GM19467 (cell line): ENCODE data around the gene STRIP2.
"Not testable (repeated sequence)": the region's sequence is repeated elsewhere in the genome, so short reads cannot be mapped to it uniquely, and the experiment has no call there.

Experiments
- ATAC-seq: cut with Tn5 transposase; IDR thresholded peaks from one replicate; pipeline ENCODE4 v1.9.1; 2021; ENCODE audit warnings: mild to moderate bottlenecking, moderate library complexity; ENCODE audit not compliant: unreplicated experiment

STRIP2 gene

GRCh38 chr7:129524405-129524804 lies 90.2 kb downstream of the STRIP2 start:
- not testable (repeated sequence) for ATAC-seq

DNA sequence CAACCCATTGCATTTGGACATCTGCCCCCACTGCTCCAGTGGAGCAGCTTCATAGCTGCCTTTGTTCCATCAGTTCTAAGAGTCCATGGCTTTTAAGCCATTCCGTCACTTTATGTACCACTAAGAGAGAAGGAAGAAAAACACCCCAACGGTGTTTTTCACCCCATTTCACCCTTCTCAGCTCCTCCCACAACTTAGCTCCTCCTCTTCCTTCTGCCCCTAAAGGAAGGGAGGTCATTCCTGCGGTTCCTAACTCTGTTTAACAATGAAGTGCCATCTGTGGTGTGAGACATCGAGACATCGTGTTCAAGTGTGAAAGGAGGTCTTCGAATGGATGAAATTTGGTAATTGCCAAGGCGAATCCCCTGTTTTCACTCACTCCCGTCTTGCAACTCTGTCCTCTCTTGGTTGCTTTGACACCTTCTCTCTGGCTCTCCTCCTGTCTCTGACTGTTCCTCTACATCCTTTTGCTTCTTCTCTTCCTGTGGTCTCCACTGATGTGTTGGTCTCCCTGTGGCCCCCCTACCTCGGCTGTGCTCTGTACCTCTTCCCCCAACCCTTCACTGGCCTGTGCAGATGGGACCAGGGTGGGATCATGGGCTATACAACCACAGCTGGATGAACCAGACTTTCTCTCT lies 91.1 kb downstream of the STRIP2 start:
- no peak for ATAC-seq

DNA sequence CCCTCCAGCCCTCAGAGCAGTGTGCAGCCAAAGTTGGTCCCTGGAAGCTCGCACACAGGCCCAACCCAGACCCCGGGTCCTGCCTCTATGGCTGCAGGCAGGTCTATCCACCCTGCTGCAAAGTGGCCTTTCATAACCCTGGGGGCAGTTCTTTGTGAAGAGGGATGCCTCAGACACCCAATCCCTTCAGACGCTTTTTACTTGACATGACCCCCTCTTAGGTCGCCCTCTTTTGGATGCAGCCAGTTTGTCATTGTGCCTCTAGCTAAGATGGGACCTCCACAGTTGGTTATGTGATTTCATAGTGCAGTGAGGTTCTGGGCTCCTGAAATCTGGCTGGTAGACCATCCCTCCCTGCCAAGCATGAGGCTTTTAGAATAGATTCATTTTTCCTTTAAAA lies 95.4 kb downstream of the STRIP2 start:
- ATAC-seq = no peak

DNA sequence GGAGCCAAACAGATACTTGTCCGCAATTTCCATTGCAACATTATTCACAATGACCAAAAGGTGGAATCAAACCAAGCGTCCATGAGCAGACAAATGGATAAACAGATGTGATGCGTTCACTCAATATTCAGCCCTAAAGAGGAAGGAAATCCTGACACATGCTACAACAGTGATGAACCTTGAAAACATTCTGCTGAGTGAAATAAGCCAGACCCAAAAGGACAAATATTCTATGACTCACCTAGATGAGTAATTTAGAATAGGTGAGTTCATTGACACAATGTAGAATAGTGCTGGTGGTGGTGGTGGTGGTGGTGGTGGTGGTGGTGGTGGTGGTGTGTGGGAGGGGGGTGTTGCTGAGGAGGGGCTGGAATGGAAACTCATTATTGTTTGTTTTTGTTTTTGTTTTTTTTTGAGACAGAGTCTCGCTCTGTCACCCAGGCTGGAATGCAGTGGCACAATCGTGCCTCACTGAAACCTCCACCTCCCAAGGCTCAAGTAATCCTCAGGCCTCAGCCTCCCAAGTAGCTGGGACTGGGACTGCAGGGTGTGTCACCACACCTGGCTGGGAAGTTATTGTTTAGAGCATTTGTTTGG lies 96.7 kb downstream of the STRIP2 start:
- no peak for ATAC-seq

GRCh38 chr7:129531721-129532120 lies 97.5 kb downstream of the STRIP2 start:
- no peak for ATAC-seq

DNA sequence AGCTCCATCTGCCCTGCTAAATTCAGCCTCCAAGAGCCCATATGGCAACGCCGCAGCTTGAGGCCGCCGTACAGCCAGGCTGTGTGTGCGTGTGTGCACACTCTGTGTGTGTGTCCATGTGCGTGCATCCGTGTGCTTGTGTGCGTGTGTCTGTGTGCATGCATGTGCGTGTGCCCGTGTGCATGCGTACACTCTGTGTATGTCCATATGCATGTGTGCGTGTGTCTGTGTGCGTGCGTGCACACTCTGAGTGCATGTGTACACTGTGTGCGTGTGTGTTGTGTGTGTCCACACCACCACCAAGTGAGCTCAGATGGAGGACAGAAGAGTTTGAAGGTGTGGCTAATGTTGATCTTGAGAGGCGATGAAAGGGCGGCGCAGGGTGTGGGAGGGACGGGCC lies 98.1 kb downstream of the STRIP2 start:
- ATAC-seq = no peak

- ATAC-seq = not testable (repeated sequence)
Measured at GRCh38 chr7:129534558-129535274, 100.5 kb downstream of the STRIP2 start.

DNA sequence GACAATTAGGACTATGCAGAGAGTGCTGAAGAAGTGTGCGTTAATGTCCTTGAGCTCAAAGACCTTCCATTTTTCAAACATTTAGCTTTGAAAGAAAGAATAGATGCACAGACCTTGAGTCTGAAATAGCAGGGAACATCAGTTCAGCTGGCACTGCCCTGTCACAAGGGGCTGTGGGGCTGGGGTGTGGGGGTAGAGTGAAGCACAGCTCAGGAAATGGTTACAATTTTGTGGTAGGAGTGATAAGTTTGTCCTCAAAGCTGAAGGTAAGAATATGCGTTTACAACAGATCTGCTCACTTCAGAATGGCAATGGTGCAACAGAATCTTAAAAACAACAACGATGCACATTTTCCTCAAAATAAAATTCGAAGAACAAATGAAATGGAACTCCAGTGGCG lies 101.7 kb downstream of the STRIP2 start:
- no peak for ATAC-seq

DNA sequence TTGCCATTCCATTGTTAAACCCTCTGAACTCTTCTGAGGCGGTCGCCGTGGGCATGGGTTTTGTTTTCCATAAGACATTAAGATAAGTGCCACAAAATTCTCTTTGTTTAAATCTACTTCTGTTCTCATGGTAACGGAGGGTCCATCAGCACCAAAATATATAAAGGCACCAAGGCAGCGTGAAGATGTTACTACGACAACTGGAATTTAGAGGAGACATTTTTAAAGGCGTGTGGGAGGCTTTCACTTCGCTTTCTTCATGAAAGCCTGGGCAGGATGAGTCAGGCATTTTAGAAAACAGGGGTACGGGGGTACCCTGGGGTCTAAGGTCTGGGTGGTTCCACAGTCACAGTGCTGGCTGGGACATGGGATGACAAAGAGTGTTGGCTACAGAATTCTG lies 102.1 kb downstream of the STRIP2 start:
- ATAC-seq = no peak
